Esophagus muscularis mucosa (tissue), 4 donors: ENCODE data around the gene PDLIM5.

Source experiments
- CTCF ChIP-seq, 3 experiments: fragments of 200-600 bp in 2 of 3; fragments of 450-650 bp in 1 of 3; sonication (generic) in 2 of 3; IDR thresholded peaks; one replicate each; pipeline ENCODE4 v1.5.1; 2017 to 2019; ENCODE audit warnings: antibody characterized with exemption in 3 of 3, mild to moderate bottlenecking in 2 of 3, moderate library complexity in 1 of 3
- EP300 ChIP-seq: sonication (generic); formaldehyde crosslinking; IDR thresholded peaks from one replicate; pipeline ENCODE4 v1.6.1; 2017; ENCODE audit warnings: antibody characterized with exemption
- POLR2A ChIP-seq: fragments of 450-650 bp; IDR thresholded peaks from one replicate; pipeline ENCODE4 v1.6.1; 2017; ENCODE audit warnings: antibody characterized with exemption, moderate library complexity, mild to moderate bottlenecking, low read depth
- POLR2AphosphoS5 ChIP-seq, 2 donors: sonication (generic); formaldehyde crosslinking; IDR thresholded peaks; one replicate each; pipeline ENCODE4 v1.6.1; 2017; ENCODE audit warnings: antibody characterized with exemption in 2 of 2

- TF ChIP-seq CTCF (IDR thresholded peaks at IDR 0.05) (no peak), EP300 (no peak), POLR2A (no peak), POLR2AphosphoS5 (IDR thresholded peaks at IDR 0.05) (no peak)
Observed at GRCh38 chr4:94590493-94590892, 138.8 kb downstream of the PDLIM5 start.
